ENCODE results near the gene DAPK3.
A peak's percentile ranks its signal among the peaks of the same experiment; 100 is the strongest.
"Not testable (repeated sequence)": the region's sequence is repeated elsewhere in the genome, so short reads cannot be mapped to it uniquely, and the experiment has no call there.

The DAPK3 gene

DNA sequence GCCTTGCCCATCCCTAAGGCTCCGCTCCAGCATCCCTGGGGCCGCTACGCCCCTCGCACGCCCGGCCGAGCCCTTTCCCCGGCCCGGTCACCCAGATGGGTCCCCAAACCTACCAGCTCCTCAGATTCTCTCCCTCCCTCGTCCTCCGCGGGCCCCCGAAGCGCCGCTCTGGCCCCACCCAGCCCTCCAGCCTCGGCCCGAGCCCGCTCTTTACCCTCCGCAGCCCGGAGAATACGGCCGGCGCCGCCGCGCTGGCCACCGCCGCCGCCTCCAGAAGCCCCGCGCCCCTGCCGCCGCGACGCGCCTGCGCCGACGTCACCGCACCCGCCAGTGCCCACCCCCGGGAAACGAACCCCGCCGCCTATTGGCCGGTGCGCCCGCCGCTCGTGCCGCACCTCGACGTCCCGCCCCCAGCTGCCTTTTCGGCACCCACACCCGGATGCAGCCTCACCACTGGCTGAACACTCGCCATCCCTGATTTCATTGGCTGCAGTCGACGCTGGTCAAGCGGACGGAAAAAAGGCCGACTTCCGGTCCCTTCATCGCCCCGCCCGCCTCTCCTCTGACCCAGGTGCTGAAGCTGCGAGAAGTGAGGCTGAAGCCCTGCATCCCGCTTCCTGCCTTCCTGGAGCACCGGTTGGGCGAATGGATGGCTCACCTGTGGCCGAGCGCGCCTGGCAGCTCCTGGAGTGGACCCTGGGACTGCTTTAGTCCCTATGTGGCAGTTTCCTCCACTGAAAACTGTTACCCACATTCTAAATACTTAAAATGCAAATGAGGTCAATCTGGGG is at the start of gene DAPK3:
TSS of gene DAPK3 (minus strand) at position 292 of the 791 bp plus-strand sequence. CDS start 1,364 bp downstream, outside the sequence.
- peak; percentile 78 to 85 for DNase-seq (ENCODE audit: low read depth in 2 of 2, low spot score in 1 of 2)

- DNase-seq (ENCODE audit: low read depth in 2 of 2, low spot score in 1 of 2) = no peak
Measured at GRCh38 chr19:4019578-4019977, 48.7 kb upstream of the DAPK3 start.

- DNase-seq (ENCODE audit: low read depth in 2 of 2, low spot score in 1 of 2) = no peak
Measured at GRCh38 chr19:4018775-4019504, 48.0 kb upstream of the DAPK3 start.

DNA sequence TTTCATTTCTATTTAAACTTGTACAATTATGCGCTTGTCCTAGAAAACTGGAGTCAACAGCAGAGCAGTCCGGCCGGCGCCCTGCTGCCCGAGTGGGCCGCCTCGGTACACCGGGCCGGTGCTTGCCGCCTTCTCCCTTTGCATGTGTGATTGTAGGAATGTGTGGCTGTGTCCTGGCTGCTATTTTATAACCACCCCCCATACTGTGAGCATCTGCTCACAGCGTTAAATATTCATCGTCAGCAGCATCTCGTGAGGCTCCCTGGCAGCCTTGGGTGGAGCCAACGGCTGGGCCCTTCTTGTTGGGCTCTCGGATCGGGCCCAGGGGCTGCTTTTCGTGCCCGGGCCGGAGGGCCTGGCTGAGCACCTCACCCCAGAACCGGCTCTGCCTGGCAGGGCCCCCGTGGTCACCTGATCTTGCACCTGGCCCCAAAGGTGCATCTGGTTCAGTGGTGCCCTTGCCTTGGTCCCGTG is 47.3 kb upstream of the DAPK3 start:
- DNase-seq (ENCODE audit: low read depth in 2 of 2, low spot score in 1 of 2) = no peak

DNA sequence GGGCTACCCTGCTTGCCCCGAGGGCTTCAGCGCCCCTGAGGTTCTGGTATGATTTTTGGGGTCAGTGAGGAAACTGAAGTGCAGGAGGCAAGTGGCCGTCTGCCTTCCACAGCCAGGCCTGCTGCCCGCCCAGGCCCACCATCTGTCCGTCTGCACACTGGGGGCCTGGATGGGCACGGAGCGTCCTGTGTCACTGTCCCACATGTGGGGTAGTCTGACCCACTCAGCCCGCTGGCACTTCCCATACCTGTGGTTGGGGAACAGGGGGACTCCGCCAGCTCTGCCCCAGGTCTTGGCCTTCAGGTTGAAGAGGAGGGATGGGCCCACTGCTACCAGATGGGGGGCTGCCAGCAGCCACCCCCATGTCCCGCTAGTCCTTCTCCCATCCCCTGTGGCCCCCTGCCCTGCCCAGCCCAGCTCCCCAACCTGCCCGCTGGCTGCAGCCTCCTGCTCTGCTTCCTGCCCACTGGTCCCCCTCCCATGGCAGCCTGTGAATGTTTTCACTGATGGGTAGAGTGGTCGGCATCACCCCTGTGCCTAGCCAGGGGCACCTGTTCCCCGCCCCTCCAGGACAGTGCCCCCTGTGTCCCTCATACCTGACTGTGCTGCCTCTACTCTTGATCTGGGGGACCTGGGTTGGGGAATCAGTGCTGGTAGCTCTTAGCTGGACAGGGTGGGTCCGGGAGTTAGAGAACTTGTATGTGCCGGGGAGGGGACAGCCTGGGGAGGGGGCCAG is 46.2 kb upstream of the DAPK3 start:
- DNase-seq (ENCODE audit: low read depth in 2 of 2, low spot score in 1 of 2) = no peak

- DNase-seq (ENCODE audit: low read depth in 2 of 2, low spot score in 1 of 2) = no peak
Measured at GRCh38 chr19:4016486-4016885, 45.6 kb upstream of the DAPK3 start.

DNA sequence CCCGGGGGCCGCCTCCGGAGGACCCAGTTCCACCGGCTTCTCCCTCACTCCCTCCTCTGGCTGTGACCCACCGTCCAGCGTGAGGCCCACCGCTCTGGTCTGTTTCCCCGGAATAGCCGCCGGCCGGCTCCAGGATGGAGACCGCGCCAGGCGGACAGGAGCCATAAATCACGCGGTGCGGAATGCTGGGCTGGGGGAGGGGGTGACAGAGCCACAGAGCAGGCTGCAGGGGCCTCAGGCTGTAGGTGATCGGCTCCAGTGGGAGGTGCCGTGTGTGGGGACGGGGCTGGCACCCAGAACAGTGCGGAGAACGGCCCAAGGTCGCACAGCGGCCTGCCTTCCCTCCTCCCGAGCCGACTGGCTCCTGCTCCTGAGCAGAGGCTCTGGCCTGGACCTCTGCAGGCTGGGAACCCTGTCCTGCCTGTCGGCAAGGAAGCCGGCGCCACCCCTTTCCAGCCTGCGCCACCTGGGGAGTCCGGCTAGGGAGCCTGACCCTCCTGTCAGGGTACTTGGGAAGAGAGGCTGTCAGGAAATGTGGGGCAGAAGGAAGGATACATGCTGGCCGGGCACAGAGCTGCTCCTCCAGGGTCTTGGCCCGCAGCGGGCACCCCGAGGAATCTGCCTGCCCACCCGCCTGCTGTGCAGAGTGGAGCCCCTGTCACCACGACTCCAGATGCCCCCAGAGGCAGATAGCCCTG is 45.0 kb upstream of the DAPK3 start:
- DNase-seq (ENCODE audit: low read depth in 2 of 2, low spot score in 1 of 2) = no peak

DNA sequence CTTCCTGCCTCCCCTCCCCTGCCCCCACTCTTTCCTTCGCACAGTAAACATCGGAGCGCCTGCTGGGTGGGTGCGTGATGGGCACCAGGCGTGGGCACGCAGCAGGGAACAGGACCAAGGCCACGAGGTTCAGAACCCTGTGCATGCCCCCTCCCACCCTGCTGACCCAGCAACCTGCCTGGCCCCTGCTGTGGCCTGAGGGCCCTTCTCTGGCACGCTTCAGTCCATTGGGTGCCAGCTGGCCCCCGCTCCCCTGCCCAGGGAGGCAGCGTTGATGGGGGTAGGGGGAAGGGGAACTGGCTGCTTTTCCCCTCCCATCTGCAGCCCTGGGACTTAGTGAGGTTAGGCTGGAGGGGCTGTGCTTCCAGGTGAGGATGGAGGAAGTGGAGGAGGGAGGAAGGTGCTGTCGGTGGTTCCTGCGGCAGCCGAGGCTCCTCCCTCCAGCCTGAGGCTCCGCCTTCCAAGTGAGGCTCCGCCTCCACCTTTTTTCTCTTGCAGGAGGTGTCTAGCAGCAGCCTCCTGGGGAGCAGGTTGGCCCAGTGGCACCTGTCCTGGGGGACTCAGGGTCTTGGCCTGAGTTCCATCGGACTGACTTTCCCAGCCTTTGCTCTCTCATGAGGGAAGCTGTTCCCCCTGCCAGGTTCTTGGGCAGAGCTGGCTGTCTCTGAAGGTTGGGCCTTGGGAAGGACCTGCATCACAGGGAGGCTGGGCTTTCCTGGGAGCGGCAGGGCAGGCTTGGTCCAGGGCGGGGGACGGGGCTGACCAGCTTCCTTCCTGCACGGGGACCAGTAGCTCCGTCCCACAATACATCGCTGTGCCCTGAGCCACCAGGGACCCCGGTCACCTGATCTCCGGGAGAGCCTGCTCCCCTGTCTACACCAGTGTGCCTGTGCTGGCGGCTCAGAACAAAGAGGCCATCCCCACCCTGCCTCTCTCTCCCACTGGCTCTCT is 43.9 kb upstream of the DAPK3 start:
- DNase-seq (ENCODE audit: low read depth in 2 of 2, low spot score in 1 of 2) = no peak

- DNase-seq (ENCODE audit: low read depth in 2 of 2, low spot score in 1 of 2) = no peak
Measured at GRCh38 chr19:4013886-4014540, 43.1 kb upstream of the DAPK3 start.

DNA sequence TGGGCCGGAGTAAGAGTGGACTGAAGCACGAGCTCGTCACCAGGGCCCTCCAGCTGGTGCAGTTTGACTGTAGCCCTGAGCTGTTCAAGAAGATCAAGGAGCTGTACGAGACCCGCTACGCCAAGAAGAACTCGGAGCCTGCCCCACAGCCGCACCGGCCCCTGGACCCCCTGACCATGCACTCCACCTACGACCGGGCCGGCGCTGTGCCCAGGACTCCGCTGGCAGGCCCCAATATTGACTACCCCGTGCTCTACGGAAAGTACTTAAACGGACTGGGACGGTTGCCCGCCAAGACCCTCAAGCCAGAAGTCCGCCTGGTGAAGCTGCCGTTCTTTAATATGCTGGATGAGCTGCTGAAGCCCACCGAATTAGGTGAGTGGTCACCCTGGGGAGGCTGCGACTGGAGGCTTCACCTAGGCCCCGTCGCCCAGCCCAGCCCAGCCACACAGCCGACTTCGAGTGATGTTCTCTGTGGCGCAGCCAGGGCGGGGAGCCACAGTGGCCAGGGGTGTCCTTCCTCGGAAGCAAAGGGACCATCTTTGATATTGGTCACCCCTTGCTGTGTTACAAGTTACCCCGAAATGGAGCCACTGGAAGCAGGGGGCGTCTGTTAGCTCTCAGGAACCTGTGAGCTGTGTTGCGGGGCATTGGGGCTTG is 42.2 kb upstream of the DAPK3 start:
- no peak for DNase-seq (ENCODE audit: low read depth in 2 of 2, low spot score in 1 of 2)

- DNase-seq (ENCODE audit: low read depth in 2 of 2, low spot score in 1 of 2) = no peak
Measured at GRCh38 chr19:4012092-4012974, 41.4 kb upstream of the DAPK3 start.

GRCh38 chr19:4011430-4011829 is 40.5 kb upstream of the DAPK3 start:
- not testable (repeated sequence) for DNase-seq (ENCODE audit: low read depth in 2 of 2, low spot score in 1 of 2)

GRCh38 chr19:4010808-4011110 is 39.9 kb upstream of the DAPK3 start:
- no peak for DNase-seq (ENCODE audit: low read depth in 2 of 2, low spot score in 1 of 2)

GRCh38 chr19:4009990-4010807 is 39.3 kb upstream of the DAPK3 start:
- no peak for DNase-seq (ENCODE audit: low read depth in 2 of 2, low spot score in 1 of 2)

DNA sequence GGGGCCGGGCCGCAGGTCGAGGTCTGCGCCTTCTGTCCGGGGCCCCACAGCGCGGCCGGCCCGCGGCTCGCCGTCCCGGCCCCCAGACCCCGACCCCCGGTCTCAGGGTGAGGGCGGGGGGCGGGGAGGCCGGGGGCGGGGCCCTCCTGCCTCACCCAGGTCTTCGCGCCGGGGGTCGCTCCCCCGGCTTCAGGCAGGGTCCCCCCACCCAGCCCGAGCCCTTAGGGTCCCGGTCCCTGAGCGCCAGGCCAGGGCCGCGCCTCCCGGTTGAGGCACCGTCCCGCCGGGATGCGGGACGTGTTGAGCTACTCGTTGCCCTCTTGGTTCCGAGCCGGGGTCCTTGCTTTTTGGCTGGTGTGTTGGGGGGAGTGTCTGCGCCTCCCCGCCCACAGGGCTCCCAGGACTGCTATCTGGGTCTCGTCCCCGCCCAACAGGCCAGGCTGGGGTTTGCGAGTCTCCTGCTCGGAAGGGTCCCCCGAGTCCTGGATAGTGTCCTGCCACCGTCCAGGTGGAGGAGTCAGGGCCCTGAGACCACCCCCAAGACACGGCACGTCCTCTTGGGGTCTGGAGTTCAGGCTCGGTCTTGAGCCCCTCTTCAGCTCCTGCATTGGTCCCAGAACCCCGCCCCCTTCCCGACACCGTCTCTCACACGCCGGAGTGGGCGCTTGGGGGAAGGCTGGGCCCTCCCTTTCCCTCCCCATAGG is 37.1 kb upstream of the DAPK3 start:
- DNase-seq (ENCODE audit: low read depth in 2 of 2, low spot score in 1 of 2) = no peak

GRCh38 chr19:4007021-4007835 is 36.3 kb upstream of the DAPK3 start, which contains the start of gene PIAS4:
TSS of gene PIAS4 (plus strand) at chr19:4007736. CDS start at chr19:4007761, 25 bp downstream.
- peak; percentile 87 to 95 for DNase-seq (ENCODE audit: low read depth in 2 of 2, low spot score in 1 of 2)

Data from stimulated activated CD8-positive, alpha-beta memory T cell treated with anti-CD3 and anti-CD28 coated beads, Interleukin-4, amount 100 ng/mL, for 1 hour (primary cell).